NCI-H1092 (cell line): ENCODE data around the gene ONECUT3.
"Not testable (repeated sequence)": the region's sequence is repeated elsewhere in the genome, so short reads cannot be mapped to it uniquely, and the experiment has no call there.

Experiments used
- DNase-seq: peaks from one replicate; lab custom pipeline; 2025; lab: John Stamatoyannopoulos, UW

The ONECUT3 gene

DNA sequence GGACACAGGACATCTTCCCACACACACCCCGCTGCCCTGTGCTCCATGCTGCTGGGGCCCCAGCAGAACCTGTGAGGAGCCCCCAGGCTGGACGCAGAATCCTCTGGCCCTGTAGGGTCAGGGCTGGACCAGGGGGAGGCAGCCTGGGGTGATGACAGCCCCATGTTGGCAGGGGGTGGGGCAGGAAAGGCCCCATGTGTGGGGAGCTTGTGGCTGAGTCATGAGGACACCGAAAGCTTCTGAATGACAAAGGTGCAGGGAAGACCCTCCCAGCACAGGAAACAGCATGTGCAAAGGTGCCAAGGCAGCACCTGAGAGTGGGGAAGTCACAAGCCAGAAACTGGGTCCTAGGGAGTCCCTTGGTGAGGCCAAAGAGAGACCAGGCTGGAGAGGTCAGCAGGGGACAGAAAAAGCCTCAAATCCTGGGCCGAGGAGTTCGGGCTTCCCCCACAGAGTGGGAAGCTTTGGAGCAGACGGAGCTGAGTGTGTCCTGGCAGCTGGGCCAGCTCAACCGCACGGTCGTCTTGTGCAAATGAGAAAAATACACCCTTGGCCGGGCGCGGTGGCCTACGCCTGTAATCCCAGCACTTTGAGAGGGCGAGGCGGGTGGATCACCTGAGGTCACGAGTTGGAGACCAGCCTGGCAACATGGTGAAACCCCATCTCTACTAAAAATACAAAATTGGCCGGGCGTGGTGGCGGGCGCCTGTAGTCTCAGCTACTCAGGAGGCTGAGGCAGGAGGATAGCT is 41.3 kb downstream of the ONECUT3 start:
- DNase-seq, result no peak

DNA sequence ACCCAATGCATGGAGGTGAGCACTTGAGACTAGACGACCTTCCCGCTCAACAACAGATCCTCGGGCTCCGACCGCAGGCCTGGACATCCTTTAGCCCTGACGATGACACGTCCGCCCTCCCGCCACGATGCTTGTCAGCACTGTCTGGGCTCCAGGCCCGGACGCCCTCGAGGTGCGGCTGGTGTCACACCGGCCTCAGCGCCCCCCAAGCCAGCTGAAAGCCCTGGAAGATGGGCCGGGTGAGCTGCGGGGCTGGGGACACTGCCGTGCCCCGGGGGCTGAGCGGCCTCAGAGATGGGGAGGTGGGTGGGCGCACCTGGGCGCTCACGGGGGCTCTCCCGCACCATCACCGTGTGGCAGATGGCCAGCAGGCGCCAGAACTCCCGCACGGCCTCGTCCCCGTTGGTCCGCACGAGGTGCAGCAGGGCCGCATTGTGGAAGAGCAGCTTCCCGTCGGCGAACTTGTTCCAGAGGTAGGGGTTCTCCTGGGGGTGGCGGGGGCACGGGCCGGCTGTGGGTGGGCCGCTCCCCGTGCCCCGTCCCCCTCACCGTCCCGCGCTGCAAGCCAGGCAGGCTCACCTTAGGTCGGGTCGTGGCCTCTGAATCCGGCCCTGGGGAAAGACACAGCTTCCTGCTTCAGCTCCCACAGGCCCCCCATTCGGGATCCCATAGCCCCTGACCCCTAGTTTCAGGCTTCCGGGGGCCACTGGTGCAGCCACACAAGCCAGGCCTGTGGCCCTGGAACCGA is 43.3 kb downstream of the ONECUT3 start:
- no peak for DNase-seq

DNA sequence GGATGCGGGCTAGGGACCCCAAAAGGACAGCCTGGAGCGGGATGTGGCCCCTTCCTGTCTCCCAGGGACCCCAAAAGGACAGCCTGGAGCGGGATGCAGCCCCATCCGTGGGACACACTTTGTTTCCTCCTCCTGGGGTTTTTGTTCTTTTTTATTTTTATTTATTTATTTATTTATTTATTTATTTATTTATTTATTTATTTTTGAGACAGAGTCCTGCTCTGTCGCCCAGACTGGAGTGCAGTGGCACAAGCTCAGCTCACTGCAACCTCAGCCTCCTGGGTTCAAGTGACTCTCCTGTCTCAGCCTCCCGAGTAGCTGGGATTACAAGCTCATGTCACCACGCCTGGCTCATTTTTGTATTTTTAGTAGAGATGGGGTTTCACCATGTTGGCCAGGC is 44.0 kb downstream of the ONECUT3 start:
- DNase-seq, result not testable (repeated sequence)

DNA sequence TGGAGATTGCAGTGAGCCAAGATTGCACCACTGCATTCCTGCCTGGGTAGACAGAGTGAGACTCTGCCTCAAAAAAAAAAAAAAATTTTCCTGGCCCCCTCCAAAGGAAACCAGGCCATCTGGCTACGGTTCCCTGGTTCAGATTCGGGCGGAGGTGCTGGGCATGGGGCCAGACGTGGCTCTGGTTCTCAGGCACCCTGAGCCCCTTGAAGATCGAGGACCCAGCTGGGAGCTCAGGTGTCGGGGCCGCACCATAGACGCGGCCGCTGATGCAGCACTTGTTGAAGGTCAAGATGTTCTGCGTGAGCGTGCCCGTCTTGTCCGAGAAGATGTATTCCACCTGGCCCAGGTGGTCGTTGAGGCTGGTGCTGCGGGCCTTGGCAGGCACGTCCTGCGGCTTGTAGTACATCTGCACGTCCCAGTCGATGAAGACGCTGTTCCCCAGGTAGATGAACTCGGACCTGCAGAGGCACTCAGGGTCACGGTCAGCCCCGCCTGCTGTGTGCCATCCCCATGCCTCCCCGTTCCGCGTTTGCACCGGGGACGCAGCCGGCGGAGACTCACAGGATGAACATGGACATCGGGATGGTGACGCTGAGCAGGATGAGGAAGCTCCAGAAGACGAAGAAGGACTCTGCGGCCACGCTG is 46.5 kb downstream of the ONECUT3 start:
- no peak for DNase-seq

DNA sequence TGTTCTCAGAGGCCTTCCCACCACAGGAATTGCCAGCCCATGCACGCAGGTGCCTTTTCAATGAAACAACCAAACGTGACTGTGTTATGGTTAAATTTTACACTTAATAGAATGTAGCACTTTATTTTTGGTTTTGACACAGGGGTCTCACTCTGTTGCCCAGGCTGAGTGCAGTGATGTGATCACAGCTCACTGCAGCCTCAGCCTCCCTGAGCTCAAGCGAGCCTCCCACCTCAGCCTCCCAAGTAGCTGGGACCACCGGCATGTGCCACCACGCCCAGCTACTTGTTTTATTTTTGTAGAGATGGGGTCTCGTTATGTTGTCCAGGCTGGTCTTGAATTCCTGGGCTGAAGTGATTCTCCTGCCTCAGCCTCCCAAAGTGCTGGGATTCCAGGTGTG is 51.6 kb downstream of the ONECUT3 start:
- DNase-seq, result no peak

DNA sequence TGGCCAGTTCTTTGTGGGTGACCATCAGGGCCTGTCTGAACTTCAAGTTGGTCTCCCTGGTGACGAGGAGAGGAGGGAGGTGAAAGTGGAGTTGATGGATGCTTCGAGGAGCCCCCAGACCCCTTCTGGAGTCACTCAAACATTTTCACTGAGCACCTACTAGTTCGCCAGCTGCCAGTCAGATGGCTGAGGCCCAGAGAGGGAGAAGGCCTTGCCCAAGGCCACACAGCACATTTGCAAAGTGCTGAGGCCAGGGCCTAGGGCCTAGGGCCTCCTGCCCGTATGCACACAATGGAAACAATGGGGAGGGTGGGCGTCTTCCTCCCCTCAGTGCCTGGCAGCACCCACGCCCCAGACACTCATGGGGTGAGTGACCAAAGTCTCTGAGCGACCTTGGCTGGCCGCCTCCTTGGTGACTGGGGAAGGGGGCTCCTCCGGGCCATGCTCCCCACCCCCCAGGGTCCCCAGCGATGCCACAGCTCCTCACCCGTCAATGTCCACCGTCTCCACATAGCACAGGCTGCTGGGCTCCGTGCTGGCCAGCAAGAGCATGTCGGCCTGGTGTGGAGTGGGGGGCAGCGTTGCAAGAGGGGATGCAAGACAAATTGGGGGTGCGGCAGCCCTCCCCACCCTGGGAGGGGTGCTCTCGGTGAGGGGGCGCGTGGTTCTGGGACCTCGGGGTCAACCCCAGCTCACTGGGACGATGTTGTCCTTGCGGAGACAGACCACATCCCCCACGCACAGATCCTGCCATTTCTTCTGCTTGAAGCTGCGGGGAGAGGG is 52.3 kb downstream of the ONECUT3 start:
- DNase-seq, result no peak

DNA sequence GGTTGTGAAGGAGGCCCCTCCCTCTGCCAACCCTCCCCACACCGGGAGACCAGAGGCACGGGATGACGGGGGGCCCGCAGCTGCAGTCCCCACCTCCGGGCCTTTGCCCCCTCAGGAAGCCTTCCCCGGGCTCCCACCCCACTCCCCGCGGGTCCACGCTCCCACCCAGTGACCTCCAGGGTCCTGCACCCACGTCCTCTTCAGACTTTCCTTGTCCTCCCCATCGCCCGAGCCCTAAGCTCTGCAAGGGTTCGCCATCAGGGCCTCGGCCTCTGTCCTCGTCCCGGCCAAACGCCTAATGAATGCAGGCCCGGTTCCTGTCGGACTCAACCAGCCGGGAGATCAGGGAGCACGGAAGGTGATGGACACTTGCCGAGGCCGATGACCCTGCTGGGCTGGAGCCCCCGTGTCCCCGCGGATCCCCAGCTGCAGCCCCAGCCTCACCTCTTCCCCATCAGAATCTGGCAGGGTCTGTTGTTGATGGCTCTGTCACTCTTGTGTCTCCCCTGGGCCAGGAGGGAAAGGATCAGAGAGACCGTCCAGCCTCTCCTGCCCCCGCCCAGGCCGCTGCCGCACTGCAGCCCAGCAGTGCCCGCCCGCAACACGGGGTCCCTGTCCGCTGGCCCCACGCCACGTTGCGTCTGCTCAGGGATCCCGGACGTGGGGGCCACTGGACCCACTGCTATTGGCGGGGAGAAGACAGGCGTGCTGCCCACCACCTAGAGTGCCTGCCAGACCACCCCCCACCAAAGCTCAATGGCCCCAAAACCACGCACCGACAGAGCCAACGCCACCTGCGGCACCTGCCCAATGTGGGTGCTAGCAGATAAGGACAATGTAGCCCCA is 53.1 kb downstream of the ONECUT3 start:
- DNase-seq, result no peak

DNA sequence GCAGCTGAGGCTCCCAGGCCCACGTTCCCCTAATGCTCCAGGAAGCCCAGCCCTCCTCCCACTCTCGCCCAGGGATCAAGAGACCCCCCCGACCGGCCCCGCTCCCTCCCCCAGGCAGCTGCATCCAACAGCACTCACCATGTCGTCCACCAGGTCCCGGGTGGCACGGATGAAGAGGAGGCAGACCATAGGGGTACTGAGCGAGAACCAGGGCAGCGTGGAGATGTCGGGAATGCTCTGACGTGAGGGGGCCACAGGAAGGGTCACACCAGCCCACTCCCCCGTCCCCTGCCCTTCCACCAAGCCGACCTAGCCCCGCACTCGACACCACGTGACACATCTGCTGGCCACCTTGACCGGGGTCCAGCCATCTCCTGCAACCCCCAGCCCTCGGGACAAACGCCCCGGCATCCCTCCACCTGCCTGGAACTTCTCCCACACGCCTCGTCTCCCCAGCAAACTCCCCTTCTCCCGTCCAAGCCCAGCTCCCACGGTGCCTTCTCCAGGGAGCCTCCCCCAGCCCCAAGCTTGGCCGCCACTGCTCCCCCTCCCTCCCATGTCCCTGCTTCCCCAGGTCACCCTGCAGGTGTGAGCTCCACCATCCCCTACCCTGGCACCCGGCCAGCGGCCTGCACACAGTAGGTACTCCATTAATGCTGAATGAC is 53.9 kb downstream of the ONECUT3 start:
- no peak for DNase-seq

DNA sequence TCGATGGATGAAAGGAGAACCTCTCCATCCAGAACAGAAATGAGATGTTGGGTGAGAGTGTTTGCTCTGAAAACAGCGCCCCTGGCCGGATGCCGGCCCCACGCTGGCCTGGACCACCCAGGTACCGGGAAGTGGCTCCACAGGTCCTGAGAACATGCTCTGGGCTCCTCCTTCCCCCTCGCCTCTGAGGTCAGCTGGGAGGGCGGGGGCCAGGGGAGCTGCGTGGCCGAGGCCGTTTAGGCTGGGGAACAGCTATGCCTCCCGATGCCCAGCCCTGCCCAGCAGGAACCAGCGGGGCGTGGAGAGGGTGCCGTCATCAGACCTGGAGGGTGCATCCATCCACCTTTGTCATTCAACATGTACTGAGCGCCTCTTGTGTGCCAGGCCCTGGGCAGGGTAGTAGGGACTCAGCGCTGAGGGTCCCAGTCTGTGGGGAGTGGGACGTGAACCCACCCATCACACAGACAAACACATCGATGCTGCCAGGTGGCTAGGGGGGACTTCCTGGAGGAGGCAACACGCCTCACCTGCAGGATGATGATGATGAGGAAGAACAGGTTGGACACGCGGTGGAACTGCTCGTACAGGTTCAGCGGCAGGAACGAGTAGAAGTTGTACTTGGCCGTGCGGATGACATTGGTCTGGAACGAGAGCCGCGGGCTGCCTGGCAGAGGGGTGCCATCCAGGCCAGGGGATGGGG is 54.5 kb downstream of the ONECUT3 start:
- DNase-seq, result no peak

DNA sequence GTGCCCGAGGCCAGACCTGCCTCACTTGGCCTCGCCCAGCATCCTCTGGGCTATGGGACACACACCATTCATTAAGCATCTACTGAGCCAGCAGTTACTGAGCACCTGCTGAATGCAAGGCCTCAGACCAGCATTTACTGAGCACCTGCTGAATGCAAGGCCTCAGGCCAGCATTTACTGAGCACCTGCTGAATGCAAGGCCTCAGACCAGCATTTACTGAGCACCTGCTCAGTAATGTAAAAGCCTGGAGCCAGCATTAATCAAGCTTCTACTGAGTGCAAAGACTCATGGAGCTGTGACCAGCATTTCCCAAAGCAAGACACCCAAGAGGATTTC is 55.1 kb downstream of the ONECUT3 start:
- DNase-seq, result no peak

DNA sequence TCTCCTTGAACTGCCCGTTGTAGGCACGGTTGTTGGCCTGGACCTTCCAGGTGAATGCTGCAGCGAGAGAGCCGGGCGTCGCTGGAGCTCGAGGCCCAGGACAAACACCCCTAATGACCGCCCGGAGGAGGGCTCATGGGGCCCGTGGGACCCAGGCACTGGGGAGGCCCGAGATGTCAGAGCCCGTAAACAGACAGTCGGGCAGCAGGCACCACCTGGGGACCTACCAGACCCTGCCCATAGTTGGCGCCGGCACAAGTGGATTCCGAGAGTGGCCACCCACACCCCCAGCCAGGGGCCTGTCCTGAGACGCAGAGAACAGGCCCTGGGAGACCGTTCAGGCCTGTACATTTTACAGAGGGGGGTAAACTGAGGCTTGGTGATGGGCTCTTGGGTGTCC is 56.4 kb downstream of the ONECUT3 start:
- no peak for DNase-seq

DNA sequence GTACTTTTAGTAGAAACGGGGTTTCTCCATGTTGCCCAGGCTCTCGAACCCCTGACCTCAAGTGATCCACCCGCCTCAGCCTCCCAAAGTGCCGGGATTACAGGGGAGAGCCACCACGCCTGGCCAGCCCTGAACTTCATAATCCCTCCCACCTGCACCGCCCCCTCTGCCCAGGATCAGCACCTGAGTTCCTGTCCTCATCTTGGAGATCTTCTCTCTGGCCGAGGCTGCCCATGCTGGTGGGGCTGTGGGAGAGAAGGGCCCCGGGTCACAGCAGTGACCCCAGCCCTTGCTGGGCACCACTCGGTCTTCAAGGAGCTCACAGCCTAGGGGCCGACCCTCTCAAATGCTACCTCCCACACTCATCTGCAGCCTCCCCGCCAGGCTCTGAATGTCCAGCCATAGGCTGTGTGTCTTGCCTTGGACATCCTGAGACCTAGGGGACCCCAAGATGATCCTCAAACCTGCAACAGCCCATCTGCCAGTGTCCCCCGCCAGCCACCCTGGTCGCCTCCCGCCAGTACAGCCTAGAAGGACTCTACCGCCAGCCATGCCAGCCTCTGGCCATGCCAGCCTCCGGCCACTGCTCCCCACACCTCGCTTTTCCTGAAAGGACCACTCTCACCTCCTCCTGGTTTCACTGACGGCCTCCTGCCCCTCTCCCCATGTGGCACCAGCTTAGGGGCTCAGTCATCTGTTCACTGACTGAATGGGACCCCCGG is 57.3 kb downstream of the ONECUT3 start:
- no peak for DNase-seq

DNA sequence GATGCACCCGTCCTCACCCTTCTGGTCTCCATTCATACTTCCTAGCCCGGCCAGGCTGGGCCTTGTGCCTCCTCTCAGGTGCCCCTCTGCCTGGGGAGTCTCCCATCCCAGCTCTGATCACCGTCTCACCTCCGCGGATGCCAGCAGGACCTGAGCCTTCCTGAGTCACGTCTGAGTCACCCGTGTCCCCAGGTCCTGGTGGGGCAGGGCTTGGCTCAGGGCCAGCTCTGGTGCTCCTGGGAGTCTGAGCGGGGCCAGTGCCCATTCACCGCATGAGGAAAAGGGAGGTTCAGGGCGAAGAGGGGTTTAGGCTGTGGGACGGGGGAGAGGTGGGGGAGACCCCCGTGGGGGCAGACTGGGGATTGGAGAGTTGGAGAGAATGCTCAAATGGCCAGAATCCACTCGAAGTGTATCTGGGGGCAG is 58.2 kb downstream of the ONECUT3 start:
- no peak for DNase-seq

DNA sequence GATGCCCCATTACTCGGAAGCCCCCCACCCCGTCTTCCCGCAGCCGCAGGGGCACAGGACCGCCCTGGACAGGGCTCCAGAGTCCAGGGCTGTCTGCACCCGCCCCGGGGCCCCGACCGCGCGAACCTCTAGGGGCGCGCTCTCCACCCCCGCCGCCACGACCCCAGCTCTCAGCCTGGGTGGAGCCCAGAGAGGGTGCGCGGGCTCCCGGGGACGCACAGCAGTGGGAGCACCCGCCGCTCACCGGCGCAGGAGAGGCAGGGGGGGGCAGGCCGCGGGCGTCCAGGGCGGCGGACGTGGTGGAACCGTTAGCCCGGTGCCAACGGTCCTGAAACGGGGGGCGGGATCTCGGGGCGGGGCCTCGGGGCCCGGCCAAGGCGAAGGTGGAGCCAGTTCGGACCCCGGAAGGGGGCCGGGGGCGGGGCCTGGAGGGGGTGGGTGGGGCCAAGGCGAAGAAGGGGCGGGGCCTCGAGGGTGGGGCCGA is 58.7 kb downstream of the ONECUT3 start, which contains the start of gene ATP8B3:
TSS of gene ATP8B3 (minus strand) at position 335 of the 484 bp plus-strand sequence. CDS start 540 bp downstream, outside the sequence.
- no peak for DNase-seq

DNA sequence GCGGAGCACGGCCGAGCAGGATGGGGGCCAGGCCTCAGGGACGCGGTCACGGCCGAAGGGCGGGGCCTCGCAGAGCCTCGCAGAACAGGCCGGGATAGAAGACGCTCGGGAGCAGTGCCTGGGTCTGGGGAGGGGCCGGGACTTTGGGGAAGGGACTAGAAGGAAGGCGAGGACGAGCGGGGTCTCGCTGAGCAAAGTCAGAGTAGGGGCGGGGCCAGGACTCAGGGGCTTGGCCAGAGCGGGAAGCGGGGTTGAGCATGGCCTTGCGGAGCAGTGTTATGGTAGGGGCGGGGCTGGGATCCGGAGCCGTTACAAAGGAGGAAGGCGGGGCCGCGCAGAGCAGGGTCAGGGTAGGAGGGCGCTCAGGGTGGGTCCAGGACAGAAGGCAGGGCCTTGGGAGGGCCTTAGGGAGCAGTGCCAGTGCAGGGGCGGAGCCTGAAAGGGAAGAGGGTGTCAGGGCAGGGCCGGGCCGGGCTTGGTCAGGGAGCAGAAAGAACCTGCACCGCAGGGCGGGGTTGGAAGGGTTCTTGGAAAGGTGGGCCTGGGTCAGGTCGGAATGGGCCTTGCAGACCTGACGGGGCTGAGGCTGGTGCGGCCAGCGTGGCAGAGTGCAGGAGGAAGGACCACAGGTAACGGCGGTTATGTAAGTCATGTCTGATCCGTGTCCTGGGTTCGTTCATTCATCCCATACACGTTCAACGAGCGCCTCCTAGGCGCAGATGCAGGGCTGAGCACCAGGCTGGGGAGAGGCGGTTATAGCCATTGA is 59.3 kb downstream of the ONECUT3 start:
- DNase-seq, result peak; percentile 57

DNA sequence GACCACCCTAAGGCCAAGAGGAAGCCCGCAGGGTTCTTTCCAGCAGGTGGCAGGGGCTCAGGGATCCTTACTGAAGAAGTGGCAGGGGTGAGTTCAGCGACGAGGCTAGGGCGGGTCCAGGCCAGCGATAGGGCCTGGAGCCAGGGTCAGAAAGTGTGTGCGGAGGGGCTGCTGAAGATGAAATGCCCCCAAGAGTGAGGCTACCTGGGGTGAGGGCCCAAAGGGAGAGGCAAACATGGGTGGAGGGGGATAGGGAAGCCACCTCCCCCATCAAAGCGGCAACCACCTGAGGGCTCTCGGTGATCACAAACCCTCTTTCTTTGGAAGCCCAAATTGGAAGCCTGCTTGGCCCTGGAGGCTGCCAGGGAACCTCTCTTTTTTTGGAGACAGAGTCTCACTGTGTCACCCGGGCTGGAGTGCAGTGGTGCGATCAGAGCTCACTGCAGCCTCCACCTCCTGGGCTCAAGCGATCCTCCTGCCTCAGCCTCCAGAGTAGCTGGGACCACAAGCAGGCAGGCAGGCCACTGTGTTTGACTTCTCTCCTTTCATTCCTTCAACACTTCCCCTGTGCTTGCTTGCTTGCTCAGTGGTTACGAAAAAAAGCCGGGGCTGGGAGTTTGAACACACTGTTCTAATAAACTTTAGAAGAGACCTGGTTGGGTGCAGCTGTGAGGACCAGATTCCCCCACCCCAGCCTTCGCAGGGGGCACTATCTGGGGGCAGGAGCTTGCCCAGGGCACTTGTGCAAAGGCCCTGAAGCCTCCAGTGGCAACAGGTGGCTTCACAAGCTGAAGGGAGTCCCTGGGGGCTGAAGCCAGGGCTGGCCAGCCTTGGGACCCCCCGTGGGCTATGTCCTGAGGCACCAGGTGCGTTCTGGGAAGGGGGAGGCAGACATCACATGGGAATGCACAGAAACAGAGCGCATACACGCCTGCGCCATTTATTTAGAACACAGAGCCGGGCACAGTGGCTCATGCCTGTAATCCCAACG is 60.2 kb downstream of the ONECUT3 start:
- no peak for DNase-seq

DNA sequence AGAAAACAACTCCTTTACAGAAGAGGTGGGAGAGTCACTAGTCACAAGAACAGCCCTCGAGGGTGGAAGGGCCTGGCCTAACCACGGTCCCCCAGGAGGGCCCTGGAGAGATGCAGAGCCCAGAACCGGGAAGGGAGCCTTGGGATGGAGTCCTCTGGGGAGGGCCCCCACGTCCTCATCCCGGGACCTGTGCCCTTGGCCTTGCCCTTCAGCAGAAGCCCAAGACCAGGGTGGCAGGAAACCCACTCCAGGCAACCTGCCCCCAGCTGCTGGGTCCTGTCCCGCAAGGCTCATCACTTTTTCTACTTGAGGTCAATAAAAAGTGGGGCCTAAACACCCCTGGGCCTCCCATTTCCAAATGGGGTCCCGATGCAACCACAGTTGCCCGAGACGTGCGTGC is 61.1 kb downstream of the ONECUT3 start:
- no peak for DNase-seq
